ENCODE results near the gene POU3F3.

POU3F3 gene

GRCh38 chr2:104865096-104865470, 11.2 kb downstream of the POU3F3 start:
- ChIA-PET CTCF (interaction anchor here (1.6 kb wide), 1 partner anchor 15 kb away, joined by 4 read pairs; no protein-coding TSS in a partner anchor), POLR2A (interaction anchor here (0.8 to 1.0 kb wide), 2 partner anchors 9 to 12 kb away, joined by 3 read pairs; partner anchors contain the start of gene POU3F3)
- no peak for DNase-seq (ENCODE audit: extremely low spot score)
- no peak for TF ChIP-seq FOXA1 (IDR thresholded peaks at IDR 0.05)
- no peak for TF ChIP-seq ELF4 (IDR thresholded peaks at IDR 0.05)
- no peak for TF ChIP-seq FOXM1 (IDR thresholded peaks at IDR 0.05; ENCODE audit: borderline replicate concordance)
- TF ChIP-seq SP1 (IDR thresholded peaks at IDR 0.05): no peak
- no peak for TF ChIP-seq TARDBP (IDR thresholded peaks at IDR 0.05)
- TF ChIP-seq ARNT (IDR thresholded peaks at IDR 0.05): no peak
- TF ChIP-seq FOXK2 (IDR thresholded peaks at IDR 0.05): no peak
- TF ChIP-seq NFRKB (IDR thresholded peaks at IDR 0.05): no peak
- no peak for TF ChIP-seq HDGF (IDR thresholded peaks at IDR 0.05; ENCODE audit: borderline replicate concordance)
- TF ChIP-seq ZNF384 (IDR thresholded peaks at IDR 0.05): no peak
- TF ChIP-seq SUZ12 (IDR thresholded peaks at IDR 0.05): no peak
- no peak for TF ChIP-seq CTBP1 (IDR thresholded peaks at IDR 0.05; ENCODE audit: borderline replicate concordance)
- TF ChIP-seq LEF1 (IDR thresholded peaks at IDR 0.05; ENCODE audit: borderline replicate concordance): no peak

- POLR2A ChIA-PET: interaction anchor here (0.8 kb wide), 1 partner anchor 10 kb away, joined by 3 read pairs; no protein-coding TSS in a partner anchor
- TF ChIP-seq LEF1 (IDR thresholded peaks at IDR 0.05; ENCODE audit: borderline replicate concordance): no peak
- no peak for TF ChIP-seq SUZ12 (IDR thresholded peaks at IDR 0.05)
- TF ChIP-seq ELF4 (IDR thresholded peaks at IDR 0.05): no peak
- no peak for TF ChIP-seq SP1 (IDR thresholded peaks at IDR 0.05)
- TF ChIP-seq NFRKB (IDR thresholded peaks at IDR 0.05): no peak
- TF ChIP-seq HDGF (IDR thresholded peaks at IDR 0.05; ENCODE audit: borderline replicate concordance): no peak
- TF ChIP-seq FOXA1 (IDR thresholded peaks at IDR 0.05): no peak
- TF ChIP-seq PKNOX1 (IDR thresholded peaks at IDR 0.05): no peak
- TF ChIP-seq FOXK2 (IDR thresholded peaks at IDR 0.05): no peak
- CTCF ChIA-PET: no interaction called here
- DNase-seq (ENCODE audit: extremely low spot score): no peak
These were observed 12.4 kb downstream of the POU3F3 start for GRCh38 chr2:104866122-104866864.

- CTCF ChIA-PET: interaction anchor here (0.6 to 1.4 kb wide), 2 partner anchors 18 to 477 kb away, joined by 4 read pairs; no protein-coding TSS in a partner anchor
- no peak for DNase-seq (ENCODE audit: extremely low spot score)
- POLR2A ChIA-PET: interaction anchor here (1.1 kb wide), 1 partner anchor 8 kb away, joined by 3 read pairs; no protein-coding TSS in a partner anchor
- TF ChIP-seq L3MBTL2 (conservative IDR thresholded peaks at IDR 0.05) (no peak), BHLHE40 (IDR thresholded peaks at IDR 0.05; ENCODE audit: borderline replicate concordance) (no peak), FOXA1 (IDR thresholded peaks at IDR 0.05) (no peak), ARNT (IDR thresholded peaks at IDR 0.05) (no peak), FOXK2 (IDR thresholded peaks at IDR 0.05) (no peak)
These were observed 13.2 kb downstream of the POU3F3 start for GRCh38 chr2:104866883-104867812.

- CTCF ChIA-PET: interaction anchor here (0.6 to 1.4 kb wide), 2 partner anchors 18 to 478 kb away, joined by 4 read pairs; no protein-coding TSS in a partner anchor
- POLR2A ChIA-PET: interaction anchor here (1.1 kb wide), 1 partner anchor 9 kb away, joined by 3 read pairs; no protein-coding TSS in a partner anchor
- DNase-seq (ENCODE audit: extremely low spot score): no peak
These were observed 14.0 kb downstream of the POU3F3 start for GRCh38 chr2:104867813-104868504.

GRCh38 chr2:104868505-104868866, 14.6 kb downstream of the POU3F3 start:
- no peak for DNase-seq (ENCODE audit: extremely low spot score)
- CTCF ChIA-PET: no interaction called here
- TF ChIP-seq LEF1 (IDR thresholded peaks at IDR 0.05; ENCODE audit: borderline replicate concordance) (no peak), ARNT (IDR thresholded peaks at IDR 0.05) (no peak), NFRKB (IDR thresholded peaks at IDR 0.05) (no peak), SUZ12 (IDR thresholded peaks at IDR 0.05) (no peak), SP1 (IDR thresholded peaks at IDR 0.05) (no peak), FOXK2 (IDR thresholded peaks at IDR 0.05) (no peak), FOXM1 (IDR thresholded peaks at IDR 0.05; ENCODE audit: borderline replicate concordance) (no peak), HDGF (IDR thresholded peaks at IDR 0.05; ENCODE audit: borderline replicate concordance) (no peak), PKNOX1 (IDR thresholded peaks at IDR 0.05) (no peak), ELF4 (IDR thresholded peaks at IDR 0.05) (no peak), TARDBP (IDR thresholded peaks at IDR 0.05) (no peak), CTBP1 (IDR thresholded peaks at IDR 0.05; ENCODE audit: borderline replicate concordance) (no peak), BHLHE40 (IDR thresholded peaks at IDR 0.05; ENCODE audit: borderline replicate concordance) (no peak), L3MBTL2 (conservative IDR thresholded peaks at IDR 0.05) (no peak), FOXA1 (IDR thresholded peaks at IDR 0.05) (no peak)
- POLR2A ChIA-PET: interaction anchor here (1.1 kb wide), 1 partner anchor 10 kb away, joined by 3 read pairs; no protein-coding TSS in a partner anchor

More at GRCh38 chr2:104867813-104868504, 14.0 kb downstream of the POU3F3 start:
- TF ChIP-seq SUZ12 (IDR thresholded peaks at IDR 0.05) (no peak), LEF1 (IDR thresholded peaks at IDR 0.05; ENCODE audit: borderline replicate concordance) (no peak)

Measured in HEK293T (cell line).